ENCODE results near the gene CHRNA7.
A peak's percentile ranks its signal among the peaks of the same experiment; 100 is the strongest.

- TF ChIP-seq CHD7 (IDR thresholded peaks at IDR 0.05; ENCODE audit: insufficient replicate concordance, low read length) (no peak), CTCF (IDR thresholded peaks at IDR 0.05; ENCODE audit: control extremely low read depth in 1 of 3, insufficient read depth in 1 of 3, low read depth in 1 of 3, low read length in 3 of 3) (peak in 1 of 3 experiments; percentile 15; a peak in 2 of 4 replicates), YY1 (IDR thresholded peaks at IDR 0.05; ENCODE audit: low read depth, low read length) (no peak), JUN (IDR thresholded peaks at IDR 0.05; ENCODE audit: low read depth, low read length) (no peak), CHD1 (IDR thresholded peaks at IDR 0.05; ENCODE audit: low read depth, low read length) (no peak), POLR2AphosphoS5 (IDR thresholded peaks at IDR 0.05; ENCODE audit: low read depth, low read length) (no peak), USF2 (IDR thresholded peaks at IDR 0.05; ENCODE audit: low read length) (no peak), HDAC6 (IDR thresholded peaks at IDR 0.05; ENCODE audit: low read depth, low read length) (no peak), POLR2A (IDR thresholded peaks at IDR 0.05; ENCODE audit: control extremely low read depth in 1 of 2, low read depth in 2 of 2, low read length in 2 of 2) (no peak), TAF1 (IDR thresholded peaks at IDR 0.05; ENCODE audit: low read depth, low read length) (no peak), RAD21 (IDR thresholded peaks at IDR 0.05 in 1 of 2, conservative IDR thresholded peaks at IDR 0.05 in 1 of 2; ENCODE audit: low read depth in 2 of 2, low read length in 2 of 2) (no peak), MAFK (IDR thresholded peaks at IDR 0.05; ENCODE audit: low read depth, low read length) (no peak)
Observed at GRCh38 chr15:32130823-32131222, 100.5 kb downstream of the CHRNA7 start.

Measured in H1 (cell line).